ENCODE measurements around the gene DLX4. TPM values are rescaled to one million over a fixed set of nuclear protein-coding genes. Genes with fewer than 3 reads are reported as not detected.

DLX4 gene, protein sequence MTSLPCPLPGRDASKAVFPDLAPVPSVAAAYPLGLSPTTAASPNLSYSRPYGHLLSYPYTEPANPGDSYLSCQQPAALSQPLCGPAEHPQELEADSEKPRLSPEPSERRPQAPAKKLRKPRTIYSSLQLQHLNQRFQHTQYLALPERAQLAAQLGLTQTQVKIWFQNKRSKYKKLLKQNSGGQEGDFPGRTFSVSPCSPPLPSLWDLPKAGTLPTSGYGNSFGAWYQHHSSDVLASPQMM
- under 1 TPM in 1 of 2 donors, not detected in 1; 0.68 TPM for total RNA-seq
- total RNA-seq, result 0 to 0.08 reads per million in 2 donors

DNA sequence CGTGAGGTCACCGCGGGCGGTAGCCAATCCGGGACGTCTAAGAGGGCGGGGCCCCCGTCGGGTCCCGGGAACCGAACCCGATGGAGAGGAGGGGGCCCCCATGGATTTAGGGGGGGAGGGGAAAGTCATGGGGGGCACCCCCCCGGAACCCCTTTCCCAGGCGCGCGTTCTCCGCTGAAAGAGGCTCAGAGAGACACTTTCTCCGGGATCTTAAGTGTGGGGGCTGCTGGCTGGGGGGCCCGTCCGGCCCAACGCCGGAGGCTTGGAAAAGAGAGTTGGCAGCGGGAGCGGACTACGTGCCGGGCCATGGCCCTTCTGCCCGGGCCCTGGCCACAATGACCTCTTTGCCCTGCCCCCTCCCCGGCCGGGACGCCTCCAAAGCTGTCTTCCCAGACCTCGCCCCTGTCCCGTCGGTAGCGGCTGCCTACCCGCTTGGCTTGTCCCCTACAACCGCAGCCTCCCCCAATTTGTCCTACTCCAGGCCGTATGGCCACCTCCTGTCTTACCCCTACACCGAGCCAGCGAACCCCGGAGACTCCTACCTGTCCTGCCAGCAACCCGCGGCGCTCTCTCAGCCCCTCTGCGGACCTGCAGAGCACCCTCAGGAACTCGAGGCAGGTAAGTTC, at the start of gene DLX4:
TSS of gene DLX4 (plus strand) at position 57 of the 626 bp plus-strand sequence. CDS start at position 336, 279 bp downstream.
- DNase-seq (peak in 1 of 3 donors; percentile 30), ATAC-seq (no peak)
- Mint-ChIP-seq H3K27me3 (peaks cover 86% of the 10 kb centered on the region), H3K27ac (no peak within 1 kb of the TSS), H3K4me1 (peaks cover 35% of the 10 kb centered on the region), H3K4me3 (peak within 1 kb of the TSS; percentile 91), H3K36me3 (ENCODE audit: low read depth) (peaks cover 6% of the 10 kb centered on the region)
- no peaks in the 10 kb centered on the region for H3K9me3 ChIP-seq (ENCODE audit: control insufficient read depth, low read length, poor library complexity, severe bottlenecking)

DNA sequence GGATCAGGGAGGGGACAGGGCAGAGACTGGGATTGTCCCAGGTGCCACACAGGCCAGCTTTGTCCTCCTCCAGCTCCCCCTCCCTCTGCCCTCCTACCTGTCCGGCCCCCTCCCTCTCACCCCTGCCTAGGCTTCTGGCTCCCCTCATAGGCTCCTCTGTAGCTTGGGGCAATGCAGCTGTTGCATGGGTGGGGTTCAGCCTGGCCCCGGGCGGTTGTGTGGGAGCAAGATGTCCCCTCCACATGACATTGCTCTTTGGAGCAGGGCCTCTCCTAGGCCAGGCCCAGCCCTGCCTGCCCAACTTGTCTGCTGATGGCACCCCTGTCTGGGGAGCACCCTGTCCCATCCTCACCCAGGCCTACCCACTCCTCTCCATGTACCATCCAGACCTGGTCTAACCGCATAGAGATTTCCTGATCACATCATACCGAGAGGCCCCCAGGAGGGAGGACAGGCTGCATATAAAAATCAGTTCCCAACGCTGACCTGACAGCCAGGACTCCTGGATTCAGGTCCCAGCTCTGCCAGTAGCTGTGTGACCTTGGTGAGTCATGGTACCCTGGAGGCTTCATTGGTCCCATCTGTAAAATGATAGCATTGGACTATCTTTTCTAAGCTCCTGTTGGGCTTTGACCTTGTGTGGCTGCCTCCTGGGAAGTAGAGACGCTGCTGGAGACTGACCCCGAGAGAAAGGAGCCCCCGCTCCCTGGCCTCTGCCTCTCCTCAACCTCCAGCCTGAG, 48.8 kb upstream of the DLX4 start:
- H3K4me3 Mint-ChIP-seq, result no peak overlapping the region
- no peak overlapping the region for H3K27ac Mint-ChIP-seq
- ATAC-seq (no peak), DNase-seq (no peak)
- peaks cover 4% of the 10 kb centered on the region for H3K4me1 Mint-ChIP-seq
- peaks cover 6% of the 10 kb centered on the region for H3K36me3 Mint-ChIP-seq (ENCODE audit: low read depth)
- no peaks in the 10 kb centered on the region for H3K9me3 ChIP-seq (ENCODE audit: control insufficient read depth, low read length, poor library complexity, severe bottlenecking)
- H3K27me3 Mint-ChIP-seq, result peaks cover 66% of the 10 kb centered on the region

DNA sequence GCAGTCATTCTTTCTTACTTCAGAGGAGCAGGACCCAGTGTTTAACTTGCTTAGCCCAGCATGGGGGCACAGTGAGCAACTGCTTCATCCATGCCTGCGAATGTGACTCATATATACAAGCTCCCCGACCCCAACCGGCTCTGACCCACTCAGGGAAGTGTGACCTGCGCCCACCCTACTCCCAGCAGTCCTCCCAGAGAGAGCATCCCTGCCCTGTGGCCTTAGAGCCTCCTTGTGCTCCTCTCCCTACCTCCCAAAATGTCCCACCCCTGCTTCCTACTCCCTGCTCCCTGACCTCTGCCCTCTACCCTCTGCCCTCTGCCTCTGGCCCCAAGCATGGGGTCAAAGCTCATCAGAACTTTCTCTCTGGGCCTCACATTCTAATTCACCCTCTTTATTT, 46.9 kb upstream of the DLX4 start:
- no peak overlapping the region for H3K4me3 Mint-ChIP-seq
- DNase-seq, result no peak
- H3K27ac Mint-ChIP-seq, result no peak overlapping the region
- H3K4me1 Mint-ChIP-seq, result no peaks in the 10 kb centered on the region
- H3K36me3 Mint-ChIP-seq (ENCODE audit: low read depth), result peaks cover 2% of the 10 kb centered on the region
- H3K9me3 ChIP-seq (ENCODE audit: control insufficient read depth, low read length, poor library complexity, severe bottlenecking), result no peaks in the 10 kb centered on the region
- ATAC-seq, result no peak
- peaks cover 66% of the 10 kb centered on the region for H3K27me3 Mint-ChIP-seq

DNA sequence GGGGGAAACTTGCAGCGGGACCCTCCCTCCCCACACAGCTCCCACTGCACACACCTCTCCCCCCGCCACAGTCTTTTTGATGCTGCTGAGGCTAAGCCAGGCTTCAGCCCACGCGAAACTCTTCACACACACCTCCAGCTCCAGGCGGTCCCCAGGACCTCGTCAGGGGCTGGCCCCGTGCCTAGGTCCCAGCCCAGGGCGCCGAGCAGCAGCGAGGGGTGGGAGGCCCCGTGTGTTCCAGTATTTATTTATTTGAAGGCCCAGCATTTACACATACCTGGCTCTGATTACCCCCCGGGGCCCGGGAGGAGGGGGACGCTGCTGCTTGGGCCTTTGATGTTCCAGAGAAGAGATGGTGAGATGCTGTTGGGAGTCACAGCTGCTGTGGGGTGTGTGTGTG, 44.9 kb upstream of the DLX4 start:
- no peak overlapping the region for H3K27ac Mint-ChIP-seq
- H3K4me3 Mint-ChIP-seq, result no peak overlapping the region
- DNase-seq (no peak), ATAC-seq (no peak)
- no peaks in the 10 kb centered on the region for H3K36me3 Mint-ChIP-seq (ENCODE audit: low read depth)
- no peaks in the 10 kb centered on the region for H3K9me3 ChIP-seq (ENCODE audit: control insufficient read depth, low read length, poor library complexity, severe bottlenecking)
- no peaks in the 10 kb centered on the region for H3K4me1 Mint-ChIP-seq
- H3K27me3 Mint-ChIP-seq, result peaks cover 76% of the 10 kb centered on the region

DNA sequence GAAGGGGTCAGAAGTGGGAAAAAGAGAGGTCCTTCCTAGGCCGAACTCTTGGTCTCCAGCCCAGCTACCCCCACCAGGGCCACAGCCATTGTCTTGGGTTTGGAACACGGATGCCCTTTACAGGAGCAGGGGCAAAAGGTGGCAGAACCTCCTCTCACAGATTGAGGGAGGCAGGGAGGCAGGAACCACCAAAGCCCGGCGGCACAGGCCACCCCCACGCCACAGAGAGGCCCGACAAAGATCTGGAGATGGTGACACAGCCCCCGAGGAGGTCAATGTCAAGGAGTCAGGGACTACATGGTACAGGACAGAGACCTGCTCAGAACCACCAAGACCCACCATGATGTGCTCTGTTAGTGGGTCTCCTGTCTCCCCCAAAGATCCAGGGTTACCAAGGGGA, 44.4 kb upstream of the DLX4 start:
- no peaks in the 10 kb centered on the region for H3K4me1 Mint-ChIP-seq
- no peak overlapping the region for H3K27ac Mint-ChIP-seq
- DNase-seq, result no peak
- H3K4me3 Mint-ChIP-seq, result no peak overlapping the region
- peaks cover 78% of the 10 kb centered on the region for H3K27me3 Mint-ChIP-seq
- no peak for ATAC-seq
- no peaks in the 10 kb centered on the region for H3K9me3 ChIP-seq (ENCODE audit: control insufficient read depth, low read length, poor library complexity, severe bottlenecking)
- no peaks in the 10 kb centered on the region for H3K36me3 Mint-ChIP-seq (ENCODE audit: low read depth)

DNA sequence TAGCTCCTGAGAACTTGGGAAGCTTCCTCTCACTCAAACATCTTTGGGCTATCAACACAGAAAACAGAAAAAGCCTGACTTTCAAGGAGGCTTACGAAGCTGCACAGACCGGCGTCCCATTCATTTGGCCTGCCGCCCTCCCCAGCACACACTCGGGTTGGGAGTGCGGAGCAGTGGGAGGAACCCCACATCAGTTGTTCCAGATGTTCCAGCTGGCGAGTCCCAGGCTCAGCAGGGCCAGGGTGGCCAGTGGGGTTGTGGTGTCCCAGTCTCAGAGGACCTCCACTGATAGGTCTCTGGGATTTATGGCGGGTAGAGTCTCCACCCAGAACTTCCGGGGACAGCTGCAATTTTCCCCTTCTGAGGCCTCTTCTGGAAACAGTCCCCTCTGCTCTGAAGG, 43.1 kb upstream of the DLX4 start:
- no peak overlapping the region for H3K4me3 Mint-ChIP-seq
- H3K27me3 Mint-ChIP-seq, result peaks cover 81% of the 10 kb centered on the region
- ATAC-seq (no peak), DNase-seq (no peak)
- H3K4me1 Mint-ChIP-seq, result no peaks in the 10 kb centered on the region
- H3K9me3 ChIP-seq (ENCODE audit: control insufficient read depth, low read length, poor library complexity, severe bottlenecking), result no peaks in the 10 kb centered on the region
- H3K36me3 Mint-ChIP-seq (ENCODE audit: low read depth), result no peaks in the 10 kb centered on the region
- no peak overlapping the region for H3K27ac Mint-ChIP-seq

DNA sequence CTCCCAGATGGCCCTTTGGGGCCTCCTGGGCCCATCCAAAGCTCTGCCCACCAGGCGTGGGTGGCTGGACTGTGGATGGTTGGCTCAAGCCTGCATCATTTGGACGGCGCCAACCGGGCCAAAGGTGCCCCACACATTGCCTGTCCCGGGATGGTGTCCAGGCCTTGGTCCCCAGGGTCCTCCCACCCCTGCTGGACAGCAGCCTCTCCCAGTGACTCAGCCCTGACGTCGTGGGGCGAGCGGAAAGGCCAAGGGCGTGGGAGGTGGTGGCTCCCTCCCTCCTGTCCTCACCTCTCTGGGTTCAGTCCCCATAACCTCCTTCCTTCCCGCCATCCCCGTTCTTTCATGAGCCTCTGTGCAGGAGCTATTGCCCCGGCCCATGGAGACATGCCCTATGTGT, 42.1 kb upstream of the DLX4 start:
- DNase-seq, result no peak
- H3K27me3 Mint-ChIP-seq, result peaks cover 79% of the 10 kb centered on the region
- no peaks in the 10 kb centered on the region for H3K36me3 Mint-ChIP-seq (ENCODE audit: low read depth)
- ATAC-seq, result no peak
- no peaks in the 10 kb centered on the region for H3K4me1 Mint-ChIP-seq
- H3K4me3 Mint-ChIP-seq, result no peak overlapping the region
- H3K27ac Mint-ChIP-seq, result no peak overlapping the region
- H3K9me3 ChIP-seq (ENCODE audit: control insufficient read depth, low read length, poor library complexity, severe bottlenecking), result no peaks in the 10 kb centered on the region

DNA sequence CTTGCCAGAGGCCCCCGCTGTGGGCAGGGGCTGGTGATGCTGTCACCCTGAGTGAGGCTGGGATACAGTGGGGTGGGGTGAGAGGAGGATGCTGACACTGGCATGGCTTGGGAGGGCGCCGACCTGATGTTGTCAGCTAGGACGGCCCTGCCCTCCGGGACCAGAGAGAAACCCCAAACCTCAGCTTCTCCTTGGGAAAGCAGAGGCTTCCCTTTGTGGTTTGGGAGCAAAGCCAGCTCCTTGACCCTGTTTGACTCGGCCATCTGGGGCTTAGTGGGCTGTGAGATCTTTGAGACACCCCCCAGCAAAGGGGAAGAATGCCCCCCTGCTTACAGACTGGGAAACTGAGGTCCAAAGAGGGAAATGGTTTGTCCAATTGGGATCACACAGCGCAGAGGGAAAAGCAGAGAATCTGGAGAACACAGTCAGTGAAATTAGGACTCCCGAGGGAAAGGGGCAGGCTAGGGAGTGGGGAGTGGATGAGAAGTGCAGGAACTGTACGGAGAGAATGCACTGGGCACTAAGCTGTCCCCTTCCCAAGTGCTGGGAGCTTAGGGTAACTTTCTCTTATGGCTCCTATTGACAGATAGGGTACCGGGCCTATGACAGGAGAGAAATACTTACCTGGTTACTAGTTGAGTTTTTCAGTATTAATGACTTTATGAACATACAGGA, 40.7 kb upstream of the DLX4 start:
- Mint-ChIP-seq H3K4me3 (no peak overlapping the region), H3K4me1 (no peaks in the 10 kb centered on the region), H3K27me3 (peaks cover 75% of the 10 kb centered on the region), H3K27ac (no peak overlapping the region), H3K36me3 (ENCODE audit: low read depth) (no peaks in the 10 kb centered on the region)
- no peaks in the 10 kb centered on the region for H3K9me3 ChIP-seq (ENCODE audit: control insufficient read depth, low read length, poor library complexity, severe bottlenecking)
- DNase-seq (no peak), ATAC-seq (no peak)

DNA sequence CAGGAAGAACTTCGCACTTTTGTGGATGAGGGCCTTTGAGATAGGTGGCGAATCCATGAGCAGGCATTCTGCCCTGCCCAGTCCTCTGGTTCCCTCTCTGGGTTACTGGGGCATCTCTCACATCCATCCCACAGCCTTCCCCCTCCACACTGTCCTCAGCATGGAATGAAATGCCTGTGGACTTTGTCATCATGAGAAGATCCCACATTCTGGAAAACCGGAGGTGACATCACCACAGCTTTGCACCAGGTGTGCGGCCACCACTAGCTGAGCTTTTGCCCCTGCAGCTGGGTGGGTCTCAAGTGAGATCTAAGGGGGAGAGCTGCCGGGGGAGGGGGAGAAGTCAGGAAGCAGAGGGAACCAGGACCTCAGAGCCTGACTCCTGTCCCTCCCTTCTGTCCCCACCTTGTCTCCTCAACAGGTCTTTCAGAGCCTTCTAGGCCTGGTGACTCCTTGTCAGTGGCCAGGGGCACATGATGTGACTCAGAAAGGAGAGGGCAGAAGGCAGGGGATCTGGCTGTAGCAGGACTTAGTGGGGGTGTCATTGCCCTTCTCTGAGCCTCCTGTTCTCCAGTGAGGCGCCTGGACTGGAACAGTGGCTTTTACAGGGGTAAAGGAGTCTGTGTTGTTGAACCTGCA, 40.0 kb upstream of the DLX4 start:
- DNase-seq (no peak), ATAC-seq (no peak)
- H3K36me3 Mint-ChIP-seq (ENCODE audit: low read depth), result no peaks in the 10 kb centered on the region
- no peaks in the 10 kb centered on the region for H3K4me1 Mint-ChIP-seq
- H3K4me3 Mint-ChIP-seq, result no peak overlapping the region
- peaks cover 78% of the 10 kb centered on the region for H3K27me3 Mint-ChIP-seq
- no peak overlapping the region for H3K27ac Mint-ChIP-seq
- no peaks in the 10 kb centered on the region for H3K9me3 ChIP-seq (ENCODE audit: control insufficient read depth, low read length, poor library complexity, severe bottlenecking)

DNA sequence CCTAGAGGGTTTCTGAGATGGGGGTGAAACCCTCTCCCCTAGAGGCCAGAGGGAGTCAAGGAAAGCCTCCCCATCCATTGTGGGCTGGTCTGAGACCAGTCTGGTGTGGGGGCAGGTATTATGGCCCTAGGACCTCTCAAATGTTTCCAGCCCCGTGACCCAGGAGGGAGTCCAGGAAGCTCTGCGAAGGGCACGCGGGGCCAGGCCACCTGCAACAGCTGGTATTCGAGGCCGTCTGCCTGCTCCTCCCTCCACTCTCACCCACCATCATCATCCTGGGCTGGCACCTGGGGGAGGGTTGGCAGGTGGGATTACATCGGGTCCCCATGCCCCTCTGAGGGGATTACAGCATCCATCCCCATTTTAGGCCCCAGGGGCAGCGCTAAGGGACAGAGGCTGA, 38.1 kb upstream of the DLX4 start:
- DNase-seq (no peak), ATAC-seq (no peak)
- H3K9me3 ChIP-seq (ENCODE audit: control insufficient read depth, low read length, poor library complexity, severe bottlenecking), result no peaks in the 10 kb centered on the region
- Mint-ChIP-seq H3K27ac (no peak overlapping the region), H3K4me1 (no peaks in the 10 kb centered on the region), H3K27me3 (peaks cover 81% of the 10 kb centered on the region), H3K36me3 (ENCODE audit: low read depth) (no peaks in the 10 kb centered on the region), H3K4me3 (no peak overlapping the region)

DNA sequence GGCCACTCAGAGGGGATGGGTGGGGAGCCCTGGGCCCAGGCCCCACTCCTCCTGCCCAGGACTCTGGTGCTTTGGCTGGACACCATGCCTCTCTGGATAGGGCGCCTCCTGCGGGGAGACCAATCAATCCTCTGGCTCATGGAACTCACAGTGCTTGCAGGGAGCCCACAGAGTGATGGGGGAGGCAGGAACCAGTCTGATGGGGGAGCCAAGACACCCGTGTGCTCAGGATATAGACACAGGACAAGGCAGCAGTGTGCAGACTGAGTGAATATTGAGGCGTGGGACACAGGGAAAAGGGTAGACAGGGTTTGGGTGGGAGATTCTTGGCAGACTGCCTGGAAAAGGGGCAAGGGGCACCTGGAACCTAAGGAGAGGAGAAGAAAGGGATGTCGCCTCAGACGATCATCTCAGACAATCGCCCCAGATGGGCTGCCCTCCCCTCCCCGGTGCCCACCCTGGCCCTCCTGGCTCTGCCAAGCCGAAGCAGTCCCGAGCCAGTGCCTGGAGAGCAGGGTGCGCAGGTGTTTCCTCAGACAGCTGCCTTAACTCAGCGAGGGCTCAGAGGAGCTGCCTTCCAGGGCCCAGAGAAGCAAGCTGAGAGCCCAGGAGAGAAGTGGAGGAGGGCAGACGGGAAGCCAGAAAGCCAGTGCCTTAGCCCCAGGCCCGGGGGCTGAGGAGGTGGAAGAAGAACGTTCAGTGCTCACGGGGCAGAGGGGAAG, 37.4 kb upstream of the DLX4 start:
- H3K36me3 Mint-ChIP-seq (ENCODE audit: low read depth), result no peaks in the 10 kb centered on the region
- H3K4me1 Mint-ChIP-seq, result no peaks in the 10 kb centered on the region
- no peak overlapping the region for H3K27ac Mint-ChIP-seq
- no peaks in the 10 kb centered on the region for H3K9me3 ChIP-seq (ENCODE audit: control insufficient read depth, low read length, poor library complexity, severe bottlenecking)
- H3K27me3 Mint-ChIP-seq, result peaks cover 81% of the 10 kb centered on the region
- ATAC-seq, result no peak
- H3K4me3 Mint-ChIP-seq, result no peak overlapping the region
- DNase-seq, result no peak

DNA sequence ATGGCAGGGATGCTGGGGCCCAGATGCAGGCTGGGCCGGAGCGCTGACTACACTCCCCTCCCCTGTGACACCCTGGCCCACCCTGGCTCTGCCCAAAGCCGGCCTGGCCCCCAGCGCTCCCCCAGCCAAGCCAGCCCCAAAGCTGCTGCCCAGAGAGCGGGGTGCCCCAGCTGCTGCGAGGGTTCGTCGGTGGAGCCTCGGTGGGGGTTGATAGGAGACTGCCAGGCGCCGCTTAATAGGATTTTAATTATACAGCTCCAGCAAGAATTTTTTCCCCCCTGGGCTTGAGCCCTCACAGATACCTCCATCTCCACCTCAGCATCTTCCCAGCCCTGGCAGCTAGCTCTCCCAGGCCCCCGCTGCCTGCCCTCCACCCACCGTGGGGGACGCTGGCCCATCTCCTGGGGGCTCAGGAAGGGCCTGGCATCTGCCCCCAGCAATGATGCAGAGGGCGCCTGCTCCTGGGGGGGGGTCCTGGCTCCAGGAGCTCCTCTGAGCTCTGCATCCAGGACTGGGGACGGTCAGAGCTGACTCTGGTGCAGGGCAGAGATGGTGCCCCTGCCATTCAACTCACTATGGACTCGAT, 36.8 kb upstream of the DLX4 start:
- Mint-ChIP-seq H3K36me3 (ENCODE audit: low read depth) (no peaks in the 10 kb centered on the region), H3K27me3 (peaks cover 76% of the 10 kb centered on the region), H3K27ac (no peak overlapping the region), H3K4me3 (no peak overlapping the region), H3K4me1 (no peaks in the 10 kb centered on the region)
- no peak for ATAC-seq
- DNase-seq, result no peak
- H3K9me3 ChIP-seq (ENCODE audit: control insufficient read depth, low read length, poor library complexity, severe bottlenecking), result no peaks in the 10 kb centered on the region

All from T-helper 17 cell (primary cell).